Esophagus muscularis mucosa (tissue), 4 donors: Measurements from ENCODE around the gene WWOX. TPM values are rescaled to one million over a fixed set of nuclear protein-coding genes. Genes with fewer than 3 reads are reported as not detected.

Source experiments
- DNase-seq: peaks from one replicate; pipeline ENCODE4 v3.0.0-alpha.2; 2017; ENCODE audit errors: extremely low spot score
- H3K27ac ChIP-seq, 4 donors: fragments of 200-600 bp; sonication (generic); replicated peaks in 1 of 4; 1 replicate in 3 of 4; 2 replicates in 1 of 4; pipeline ENCODE4 v1.5.1; 2016 to 2019; ENCODE audit warnings: mild to moderate bottlenecking in 1 of 4
- H3K27me3 ChIP-seq, 4 donors: fragments of 200-600 bp; sonication (generic); one replicate each; pipeline versions ENCODE4 v1.5.1 to v1.6.0; 2016 to 2019
- H3K36me3 ChIP-seq, 4 donors: fragments of 200-600 bp; sonication (generic); one replicate each; pipeline ENCODE4 v1.5.1; 2016 to 2019
- H3K4me1 ChIP-seq, 4 donors: fragments of 200-600 bp; sonication (generic); one replicate each; pipeline ENCODE4 v1.5.1; 2016 to 2019
- H3K4me3 ChIP-seq, 4 donors: fragments of 200-600 bp; sonication (generic); 1 replicate in 2 of 4; 2 replicates in 2 of 4; pipeline ENCODE4 v1.5.1; 2016 to 2019; ENCODE audit warnings: mild to moderate bottlenecking in 4 of 4, moderate library complexity in 1 of 4
- H3K9me3 ChIP-seq, 4 donors: fragments of 200-600 bp; sonication (generic); 1 replicate in 3 of 4; 2 replicates in 1 of 4; pipeline ENCODE4 v1.5.1; 2016 to 2019
- EP300 ChIP-seq: sonication (generic); formaldehyde crosslinking; IDR thresholded peaks from one replicate; pipeline ENCODE4 v1.6.1; 2017; ENCODE audit warnings: antibody characterized with exemption
- POLR2A ChIP-seq: fragments of 450-650 bp; IDR thresholded peaks from one replicate; pipeline ENCODE4 v1.6.1; 2017; ENCODE audit warnings: antibody characterized with exemption, moderate library complexity, mild to moderate bottlenecking, low read depth
- POLR2AphosphoS5 ChIP-seq, 2 donors: sonication (generic); formaldehyde crosslinking; IDR thresholded peaks; one replicate each; pipeline ENCODE4 v1.6.1; 2017; ENCODE audit warnings: antibody characterized with exemption in 2 of 2
- WGBS: methylation state at CpG from one replicate; pipeline ENCODE4 v1.1.5; 2018; 5-methylcytosine and 5-hydroxymethylcytosine counted together
- intact Hi-C: fragments of 100-400 bp; cut with DNase I; formaldehyde crosslinking; loops from one replicate; pipeline ENCODE4 v1.15.1; 2023
- total RNA-seq, 4 donors: library from RNA; depleted of rRNA; stranded (reverse); fragments of >200 nt; gene quantifications; one replicate each; pipeline versions ENCODE4 v1.1.0 to v1.2.1, GENCODE V29; 2016
- TF ChIP-seq, protein P1 (sequence below), 3 experiments: fragments of 200-600 bp in 2 of 3; fragments of 450-650 bp in 1 of 3; sonication (generic) in 2 of 3; IDR thresholded peaks; one replicate each; pipeline ENCODE4 v1.5.1; 2017 to 2019; ENCODE audit warnings: antibody characterized with exemption in 3 of 3, mild to moderate bottlenecking in 2 of 3, moderate library complexity in 1 of 3

WWOX gene
- total RNA-seq, 4 donors from 2014 or later, result 14.4 to 27.8 (median 15.4) TPM

DNA sequence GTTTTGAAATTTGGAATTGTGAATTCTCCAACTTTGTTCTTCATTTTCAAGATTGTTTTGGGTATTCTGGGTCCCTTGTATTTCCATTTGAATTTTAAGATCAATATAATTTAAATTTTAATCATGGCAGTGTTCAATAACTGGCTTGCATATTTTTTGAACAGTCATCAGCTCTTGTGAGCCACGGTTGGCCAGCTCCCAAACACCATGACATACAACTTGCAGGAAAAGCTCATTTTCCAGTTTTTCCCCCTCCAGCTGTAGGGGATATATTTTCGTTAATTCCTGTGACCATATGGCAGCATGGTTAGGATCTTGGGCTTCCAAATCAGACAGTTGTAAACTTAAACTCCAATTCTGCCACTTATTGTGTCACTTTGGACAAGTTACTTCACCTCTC is 690.1 kb downstream of the WWOX start:
- Histone ChIP-seq H3K36me3 (no peaks in the 10 kb centered on the region), H3K27ac (no peak overlapping the region), H3K9me3 (no peaks in the 10 kb centered on the region), H3K27me3 (no peaks in the 10 kb centered on the region), H3K4me3 (no peak overlapping the region), H3K4me1 (no peaks in the 10 kb centered on the region)
- intact Hi-C loops, result no loop called here
- WGBS, result 49% methylated on average over 2 of the region's 2 CpGs
- TF ChIP-seq EP300, result no peak
- TF ChIP-seq POLR2A, result no peak
- TF ChIP-seq, protein P1, sequence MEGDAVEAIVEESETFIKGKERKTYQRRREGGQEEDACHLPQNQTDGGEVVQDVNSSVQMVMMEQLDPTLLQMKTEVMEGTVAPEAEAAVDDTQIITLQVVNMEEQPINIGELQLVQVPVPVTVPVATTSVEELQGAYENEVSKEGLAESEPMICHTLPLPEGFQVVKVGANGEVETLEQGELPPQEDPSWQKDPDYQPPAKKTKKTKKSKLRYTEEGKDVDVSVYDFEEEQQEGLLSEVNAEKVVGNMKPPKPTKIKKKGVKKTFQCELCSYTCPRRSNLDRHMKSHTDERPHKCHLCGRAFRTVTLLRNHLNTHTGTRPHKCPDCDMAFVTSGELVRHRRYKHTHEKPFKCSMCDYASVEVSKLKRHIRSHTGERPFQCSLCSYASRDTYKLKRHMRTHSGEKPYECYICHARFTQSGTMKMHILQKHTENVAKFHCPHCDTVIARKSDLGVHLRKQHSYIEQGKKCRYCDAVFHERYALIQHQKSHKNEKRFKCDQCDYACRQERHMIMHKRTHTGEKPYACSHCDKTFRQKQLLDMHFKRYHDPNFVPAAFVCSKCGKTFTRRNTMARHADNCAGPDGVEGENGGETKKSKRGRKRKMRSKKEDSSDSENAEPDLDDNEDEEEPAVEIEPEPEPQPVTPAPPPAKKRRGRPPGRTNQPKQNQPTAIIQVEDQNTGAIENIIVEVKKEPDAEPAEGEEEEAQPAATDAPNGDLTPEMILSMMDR (IDR thresholded peaks at IDR 0.05), result no peak
- no peak for TF ChIP-seq POLR2AphosphoS5 (IDR thresholded peaks at IDR 0.05)
- DNase-seq, result no peak

DNA sequence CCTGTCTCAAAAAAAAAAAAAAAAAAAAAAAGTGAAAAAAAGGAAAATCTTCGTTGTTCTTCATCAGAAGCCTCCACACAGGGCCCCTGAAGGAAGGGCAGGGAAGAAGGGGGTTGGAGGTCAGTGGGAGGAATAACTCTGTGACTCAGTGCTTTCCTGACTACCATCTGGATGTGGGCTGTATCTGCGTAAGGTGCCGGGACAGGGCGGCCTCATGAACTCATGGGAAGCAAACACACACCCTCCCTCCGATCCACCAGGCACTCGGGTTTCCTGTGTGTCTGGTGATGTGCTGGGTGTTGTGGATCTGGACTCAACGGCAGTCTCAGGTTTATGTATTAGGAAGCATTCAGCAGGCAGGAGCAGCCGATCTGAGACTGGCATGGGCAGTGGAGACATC is 691.6 kb downstream of the WWOX start:
- Histone ChIP-seq H3K27ac (no peak overlapping the region), H3K4me3 (no peak overlapping the region), H3K36me3 (no peaks in the 10 kb centered on the region), H3K9me3 (no peaks in the 10 kb centered on the region), H3K4me1 (no peaks in the 10 kb centered on the region), H3K27me3 (no peaks in the 10 kb centered on the region)
- TF ChIP-seq EP300 (no peak), POLR2A (no peak), POLR2AphosphoS5 (IDR thresholded peaks at IDR 0.05) (no peak)
- no peak for DNase-seq
- 90% methylated on average over 8 of the region's 8 CpGs for WGBS
- intact Hi-C loops, result no loop called here

DNA sequence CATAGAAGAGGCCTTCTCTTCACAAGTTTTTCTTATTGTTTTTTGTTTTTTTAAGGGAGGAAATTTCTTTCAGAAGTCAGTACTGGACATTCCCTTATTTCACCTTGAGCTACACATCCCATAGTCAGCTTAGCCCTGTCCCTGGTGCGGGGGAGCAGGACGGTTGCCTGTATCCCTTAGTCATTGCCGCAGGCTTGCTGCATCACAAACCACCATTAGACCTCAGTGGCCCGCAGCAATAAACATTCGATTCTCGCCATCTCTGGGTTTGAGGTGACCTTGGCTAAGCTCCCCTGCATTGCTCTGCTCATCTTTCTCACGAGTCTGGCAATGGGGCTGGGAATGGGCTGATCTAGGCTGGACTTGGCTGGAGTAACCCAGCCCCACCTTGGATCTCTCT is 692.5 kb downstream of the WWOX start:
- WGBS, result 93% methylated on average over 6 of the region's 7 CpGs
- no peaks in the 10 kb centered on the region for H3K27me3 ChIP-seq
- no peak for DNase-seq
- no peaks in the 10 kb centered on the region for H3K9me3 ChIP-seq
- TF ChIP-seq POLR2A, result no peak
- no peak for TF ChIP-seq POLR2AphosphoS5 (IDR thresholded peaks at IDR 0.05)
- TF ChIP-seq EP300, result no peak
- intact Hi-C loops, result no loop called here
- no peaks in the 10 kb centered on the region for H3K36me3 ChIP-seq
- H3K4me3 ChIP-seq, result no peak overlapping the region
- H3K4me1 ChIP-seq, result no peaks in the 10 kb centered on the region
- no peak overlapping the region for H3K27ac ChIP-seq

DNA sequence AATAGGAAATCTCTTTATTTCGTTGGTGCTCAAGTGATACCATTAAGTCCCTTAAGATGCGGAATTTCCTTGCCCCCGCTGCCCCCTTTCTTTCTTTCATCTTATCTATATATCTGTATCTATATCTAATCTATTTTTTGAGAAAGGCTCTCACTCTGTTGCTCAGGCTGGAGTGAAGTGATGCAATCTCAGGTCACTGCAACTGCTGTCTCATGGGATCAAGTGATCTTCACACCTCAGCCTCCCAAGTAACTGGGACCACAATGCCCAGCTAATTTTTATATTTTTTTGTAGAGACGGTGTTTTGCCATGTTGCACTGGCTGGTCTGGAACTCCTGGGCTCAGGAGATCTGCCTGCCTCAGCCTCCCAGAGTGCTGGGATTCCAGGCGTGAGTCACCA is 693.5 kb downstream of the WWOX start:
- Histone ChIP-seq H3K27ac (no peak overlapping the region), H3K9me3 (no peaks in the 10 kb centered on the region), H3K27me3 (no peaks in the 10 kb centered on the region), H3K4me3 (no peak overlapping the region), H3K4me1 (no peaks in the 10 kb centered on the region), H3K36me3 (no peaks in the 10 kb centered on the region)
- intact Hi-C loops, result no loop called here
- 96% methylated on average over 5 of the region's 5 CpGs for WGBS
- DNase-seq, result no peak
- TF ChIP-seq EP300, result no peak
- no peak for TF ChIP-seq POLR2A
- TF ChIP-seq POLR2AphosphoS5 (IDR thresholded peaks at IDR 0.05), result no peak
- TF ChIP-seq, protein P1 (IDR thresholded peaks at IDR 0.05), result no peak

DNA sequence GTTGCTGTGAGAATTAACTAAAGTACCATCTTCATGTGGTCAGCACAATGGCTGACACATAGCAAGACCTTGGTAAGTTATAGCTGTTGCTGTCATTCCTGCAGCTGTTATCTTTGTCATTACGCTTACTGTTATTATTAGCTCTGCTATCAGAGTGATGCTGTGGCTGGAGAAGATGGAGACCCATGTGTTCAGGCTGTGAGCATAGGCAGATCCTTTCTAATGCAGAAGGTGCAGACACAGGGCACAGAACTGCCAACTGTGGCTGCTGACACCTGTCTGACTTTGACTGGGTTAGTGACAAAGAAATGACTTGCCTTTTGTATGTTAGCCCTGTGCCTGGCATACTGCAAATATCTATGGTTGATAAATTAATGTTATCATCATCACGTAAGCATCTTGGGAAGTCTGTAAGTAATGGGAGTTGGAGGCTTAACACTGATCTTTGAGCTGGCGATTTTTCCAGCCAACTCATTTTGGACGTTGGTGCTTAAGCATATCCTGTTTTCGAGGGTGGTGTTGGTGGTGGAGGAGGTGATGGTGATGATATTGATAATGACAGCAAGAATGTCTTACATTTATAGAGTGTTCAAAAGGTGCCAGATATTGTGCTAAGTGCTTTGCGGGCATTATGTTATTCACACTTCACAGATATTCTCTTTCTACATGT is 695.3 kb downstream of the WWOX start:
- TF ChIP-seq, protein P1 (IDR thresholded peaks at IDR 0.05), result no peak
- TF ChIP-seq POLR2AphosphoS5 (IDR thresholded peaks at IDR 0.05), result no peak
- Histone ChIP-seq H3K4me1 (no peaks in the 10 kb centered on the region), H3K27ac (no peak overlapping the region), H3K27me3 (no peaks in the 10 kb centered on the region), H3K36me3 (no peaks in the 10 kb centered on the region), H3K4me3 (no peak overlapping the region), H3K9me3 (no peaks in the 10 kb centered on the region)
- DNase-seq, result no peak
- intact Hi-C loops, result no loop called here
- WGBS, result 82% methylated on average over 6 of the region's 6 CpGs

DNA sequence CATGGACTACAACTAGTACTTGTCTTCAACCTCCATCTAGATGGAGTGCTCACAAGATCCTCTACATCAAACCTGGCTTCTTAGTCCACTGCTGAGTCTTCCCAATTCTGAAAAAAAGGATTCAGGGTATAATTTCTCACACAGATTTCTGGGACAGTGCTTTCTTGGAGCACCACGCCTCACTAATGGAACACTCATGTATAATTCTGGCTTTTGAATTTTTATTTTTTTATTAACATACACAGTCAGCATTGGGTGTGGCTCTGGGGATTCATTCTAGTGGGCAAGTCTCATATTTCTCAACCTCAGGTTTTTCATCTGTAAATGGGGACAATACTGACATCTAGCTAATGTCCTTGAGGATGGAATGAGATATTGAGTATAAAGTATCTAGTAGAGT is 696.0 kb downstream of the WWOX start:
- 100% methylated on average over 1 of the region's 1 CpG for WGBS

More for the DNA sequence above, 696.0 kb downstream of the WWOX start:
- TF ChIP-seq EP300, result no peak
- TF ChIP-seq POLR2AphosphoS5 (IDR thresholded peaks at IDR 0.05), result no peak
- TF ChIP-seq, protein P1 (IDR thresholded peaks at IDR 0.05), result no peak
- TF ChIP-seq POLR2A, result no peak
- intact Hi-C loops, result no loop called here
- DNase-seq, result no peak
- H3K27ac ChIP-seq, result no peak overlapping the region
- no peaks in the 10 kb centered on the region for H3K36me3 ChIP-seq
- H3K27me3 ChIP-seq, result no peaks in the 10 kb centered on the region
- H3K4me1 ChIP-seq, result no peaks in the 10 kb centered on the region
- H3K4me3 ChIP-seq, result no peak overlapping the region
- no peaks in the 10 kb centered on the region for H3K9me3 ChIP-seq
